HG03558 (cell line): Measurements from ENCODE around the gene BAG5.
"Not testable (repeated sequence)": the region's sequence is repeated elsewhere in the genome, so short reads cannot be mapped to it uniquely, and the experiment has no call there.

Source experiments
- ATAC-seq: cut with Tn5 transposase; IDR thresholded peaks from one replicate; pipeline ENCODE4 v1.9.1; 2021; ENCODE audit warnings: moderate number of reproducible peaks; ENCODE audit not compliant: unreplicated experiment; ENCODE audit errors: extremely low read depth

Gene BAG5

GRCh38 chr14:103514596-103515421, 47.6 kb downstream of the BAG5 start:
- no peak for ATAC-seq

- no peak for ATAC-seq
Observed at GRCh38 chr14:103512701-103513611, 49.5 kb downstream of the BAG5 start.

- not testable (repeated sequence) for ATAC-seq
Observed at GRCh38 chr14:103512180-103512579, 50.3 kb downstream of the BAG5 start.

GRCh38 chr14:103510724-103511693, 51.4 kb downstream of the BAG5 start:
- ATAC-seq = no peak

- no peak for ATAC-seq
Observed at GRCh38 chr14:103509864-103510723, 52.4 kb downstream of the BAG5 start.

GRCh38 chr14:103508521-103509329, 53.7 kb downstream of the BAG5 start:
- ATAC-seq = no peak

GRCh38 chr14:103507751-103508150, 54.7 kb downstream of the BAG5 start:
- ATAC-seq = no peak
